GM21717 (cell line): ENCODE data around the gene PCDHGA3.
"Not testable (repeated sequence)": the region's sequence is repeated elsewhere in the genome, so short reads cannot be mapped to it uniquely, and the experiment has no call there.

Experiments used
- ATAC-seq: cut with Tn5 transposase; IDR thresholded peaks from one replicate; pipeline ENCODE4 v1.9.1; 2021; ENCODE audit warnings: mild to moderate bottlenecking, moderate library complexity; ENCODE audit not compliant: unreplicated experiment

Gene PCDHGA3

GRCh38 chr5:141382469-141383294 is 39.1 kb downstream of the PCDHGA3 start, which contains the start of gene PCDHGA7:
Gene PCDHGA7 (plus strand): TSS chr5:141382742. CDS start chr5:141382900, 158 bp downstream.
- no peak for ATAC-seq

- ATAC-seq, result no peak
These were observed 39.7 kb downstream of the PCDHGA3 start for GRCh38 chr5:141383345-141383744.

GRCh38 chr5:141384471-141385267 is 41.0 kb downstream of the PCDHGA3 start:
- ATAC-seq, result no peak

GRCh38 chr5:141387557-141388311 is 44.1 kb downstream of the PCDHGA3 start, which contains the start of gene PCDHGB4:
Gene PCDHGB4 (plus strand): TSS chr5:141387698. CDS start chr5:141387885, 187 bp downstream.
- ATAC-seq, result peak; percentile 91

- ATAC-seq, result no peak
These were observed 45.0 kb downstream of the PCDHGA3 start for GRCh38 chr5:141388661-141389060.

- ATAC-seq, result no peak
These were observed 45.8 kb downstream of the PCDHGA3 start for GRCh38 chr5:141389153-141390042.

- ATAC-seq, result no peak
These were observed 49.0 kb downstream of the PCDHGA3 start, which contains the start of gene PCDHGA8 for GRCh38 chr5:141392429-141393198. Gene PCDHGA8 (plus strand): TSS chr5:141392633. CDS start chr5:141392814, 181 bp downstream.

- ATAC-seq, result no peak
These were observed 49.6 kb downstream of the PCDHGA3 start for GRCh38 chr5:141393267-141393666.

- ATAC-seq, result not testable (repeated sequence)
These were observed 51.0 kb downstream of the PCDHGA3 start for GRCh38 chr5:141394401-141395187.
